T-helper 2 cell treated with Interferon-gamma antibody and Interleukin-4, amounts not matched to agents 100 ng/mL and 5 ng/mL, for 36 hours (primary cell): Measurements from ENCODE around the gene INIP. TPM values are rescaled to one million over a fixed set of nuclear protein-coding genes. Genes with fewer than 3 reads are reported as not detected.
"Not testable (repeated sequence)": the region's sequence is repeated elsewhere in the genome, so short reads cannot be mapped to it uniquely, and the experiment has no call there.

Experiments used
- intact Hi-C: fragments of 100-400 bp; cut with micrococcal nuclease; formaldehyde crosslinking; loops from one replicate; pipeline ENCODE4 v1.15.1; 2023
- total RNA-seq: library from RNA; stranded (reverse); gene quantifications from 2 replicates; pipeline ENCODE4 v1.2.3, GENCODE V29; 2022

Gene INIP
- total RNA-seq, 1 donor from 2014 or later = 36.1 TPM

GRCh38 chr9:112680731-112681402 lies 37.0 kb downstream of the INIP start:
- intact Hi-C loops = no loop called here

- intact Hi-C loops = no loop called here
These were observed 40.9 kb downstream of the INIP start for GRCh38 chr9:112677040-112677439.

GRCh38 chr9:112673221-112673620 lies 44.7 kb downstream of the INIP start:
- intact Hi-C loops = not testable (repeated sequence)

GRCh38 chr9:112670991-112671625 lies 46.8 kb downstream of the INIP start:
- intact Hi-C loops = no loop called here

GRCh38 chr9:112669326-112669725 lies 48.6 kb downstream of the INIP start:
- intact Hi-C loops = no loop called here

- intact Hi-C loops = no loop called here
These were observed 52.6 kb downstream of the INIP start for GRCh38 chr9:112665347-112665746.

GRCh38 chr9:112664531-112664930 lies 53.4 kb downstream of the INIP start:
- intact Hi-C loops = no loop called here

- intact Hi-C loops = no loop called here
These were observed 54.2 kb downstream of the INIP start for GRCh38 chr9:112663681-112664080.

- intact Hi-C loops = no loop called here
These were observed 58.0 kb downstream of the INIP start for GRCh38 chr9:112659906-112660305.

- intact Hi-C loops = no loop called here
These were observed 62.2 kb downstream of the INIP start for GRCh38 chr9:112655668-112656067.

GRCh38 chr9:112654282-112654681 lies 63.6 kb downstream of the INIP start:
- intact Hi-C loops = no loop called here

GRCh38 chr9:112648624-112649023 lies 69.3 kb downstream of the INIP start:
- intact Hi-C loops = no loop called here

GRCh38 chr9:112647596-112647995 lies 70.3 kb downstream of the INIP start:
- intact Hi-C loops = no loop called here

- intact Hi-C loops = no loop called here
These were observed 75.8 kb downstream of the INIP start for GRCh38 chr9:112642126-112642525.

GRCh38 chr9:112640311-112640710 lies 77.6 kb downstream of the INIP start:
- intact Hi-C loops = no loop called here

Other genes starting within 250 kb of the INIP start
- 8.0 and 8.4 TPM in 2 replicates for gene KIAA1958, start 231.3 kb downstream of the INIP start, total RNA-seq
- gene SNX30, start 32.6 kb upstream of the INIP start, total RNA-seq = 4.0 and 4.1 TPM in 2 replicates
- gene SLC46A2, start 172.8 kb upstream of the INIP start, total RNA-seq = not detected in 2 replicates